ENCODE measurements around the gene RGPD4.

GRCh38 chr2:107804608-107805498, 21.8 kb upstream of the RGPD4 start:
- TF ChIP-seq GATA2 (IDR thresholded peaks at IDR 0.05; ENCODE audit: low read depth, low read length), result no peak
- TF ChIP-seq GATA3 (IDR thresholded peaks at IDR 0.05; ENCODE audit: low read depth, low read length), result no peak

All from SH-SY5Y (cell line).